Stimulated activated CD4-positive, alpha-beta T cell treated with anti-CD3 and anti-CD28 coated beads, Interleukin-2, amount 100 ng/mL, for 24 hours (primary cell): ENCODE data around the gene C2orf80.
"Not testable (repeated sequence)": the region's sequence is repeated elsewhere in the genome, so short reads cannot be mapped to it uniquely, and the experiment has no call there.

Experiments used
- DNase-seq, 2 donors: peaks; one replicate each; pipeline ENCODE4 v3.0.0-alpha.2; 2020

The C2orf80 gene

DNA sequence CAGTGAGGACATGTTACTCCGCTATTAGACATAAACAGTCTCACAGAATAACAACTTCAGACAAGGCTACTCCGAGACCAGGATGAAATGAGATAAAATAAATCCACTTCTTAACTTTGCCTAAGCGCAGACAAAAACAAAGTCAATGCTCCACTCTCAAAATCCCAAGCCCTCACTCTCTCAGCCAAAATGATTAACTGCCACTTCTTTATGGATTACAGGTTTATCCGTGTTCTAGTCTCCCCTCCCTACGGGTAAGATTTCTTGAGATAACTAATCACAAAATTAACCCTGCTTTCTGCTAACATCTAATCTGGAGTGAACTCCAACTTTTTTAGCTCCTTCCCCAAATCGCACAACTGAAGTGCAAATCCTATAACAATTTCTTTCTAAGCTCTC, 59.1 kb downstream of the C2orf80 start:
- no peak for DNase-seq

- DNase-seq, result no peak
Observed at GRCh38 chr2:208129744-208130711, 59.8 kb downstream of the C2orf80 start, which contains the start of gene CRYGC. CRYGC (minus strand) TSS chr2:208129828; CDS start chr2:208129792, 36 bp downstream.

DNA sequence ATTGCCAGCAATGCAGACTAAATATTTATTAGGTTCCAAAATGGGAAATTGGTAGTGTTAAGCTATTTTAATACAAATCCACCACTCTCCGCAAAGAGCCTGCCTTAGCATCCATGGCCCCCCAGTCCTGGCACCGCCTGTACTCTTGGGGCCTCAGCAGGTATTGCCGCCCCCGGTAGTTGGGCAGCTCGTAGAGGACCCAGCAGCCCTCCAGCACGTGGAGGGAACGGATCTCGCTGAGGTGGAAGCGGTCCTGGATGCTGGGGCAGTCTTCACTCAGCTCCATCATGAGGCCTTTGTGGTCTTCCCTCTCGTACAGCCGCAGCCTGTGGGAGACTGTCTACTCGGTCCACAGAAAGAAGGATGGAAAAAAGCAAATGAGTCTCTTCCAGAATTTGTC, 61.7 kb downstream of the C2orf80 start:
- DNase-seq, result no peak

DNA sequence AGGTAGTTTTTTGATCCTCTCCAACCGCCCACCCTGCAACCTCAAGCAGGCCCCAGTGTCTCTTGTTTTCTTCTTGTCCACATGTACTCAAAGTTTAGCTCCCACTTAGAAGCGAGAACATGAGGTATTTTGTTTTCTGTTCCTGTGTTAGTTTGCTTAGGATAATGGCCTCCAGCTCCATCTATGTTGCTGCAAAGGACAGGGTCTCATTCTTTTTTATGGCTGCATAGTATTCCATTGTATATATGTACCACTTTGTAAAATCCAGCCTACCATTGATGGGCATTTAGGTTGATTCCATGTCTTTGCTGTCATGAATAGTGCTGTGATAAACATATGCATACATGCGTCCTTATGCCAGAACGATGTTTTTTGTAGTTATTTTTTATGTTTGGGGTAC, 62.7 kb downstream of the C2orf80 start:
- no peak for DNase-seq

- no peak for DNase-seq
Observed at GRCh38 chr2:208125251-208125650, 64.6 kb downstream of the C2orf80 start.

DNA sequence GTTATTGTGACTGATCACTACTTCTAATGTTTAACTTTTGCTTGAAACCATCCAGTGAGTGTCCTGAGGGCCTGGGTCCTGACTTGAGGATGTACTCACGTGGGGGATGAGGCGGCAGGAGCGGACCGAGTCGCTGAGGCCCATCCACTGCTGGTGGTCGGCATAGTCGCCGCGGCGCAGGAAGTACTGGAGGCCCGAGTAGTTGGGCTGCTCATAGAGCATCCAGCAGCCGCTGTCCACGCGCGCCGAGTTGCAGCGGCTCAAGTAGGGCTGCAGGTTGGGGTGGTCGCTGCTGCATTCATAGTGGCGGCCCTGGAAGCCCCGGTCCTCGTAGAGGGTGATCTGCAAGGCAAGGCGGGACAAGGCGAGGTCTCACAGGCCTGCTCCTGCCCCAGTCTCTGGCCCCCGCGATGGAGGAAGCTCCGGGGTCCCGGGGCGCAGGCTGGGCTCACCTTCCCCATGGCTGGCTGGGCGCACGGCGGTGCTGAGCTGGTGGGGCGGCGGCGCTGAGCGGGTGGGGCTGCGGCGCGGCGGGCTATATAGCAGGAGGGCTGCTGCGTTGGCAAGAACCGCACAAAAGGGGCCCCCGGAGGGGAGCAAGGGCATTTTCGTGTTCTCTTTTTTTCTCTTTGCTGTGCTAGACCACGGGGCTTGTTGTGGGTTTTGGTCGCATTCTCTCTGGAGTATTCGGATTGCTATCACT, 65.7 kb downstream of the C2orf80 start, which contains the start of gene CRYGD:
Gene CRYGD (minus strand): TSS at position 512 of the 703 bp plus-strand sequence. CDS start 51 bp downstream, at position 461.
- peak in 1 of 2 donors; percentile 9 for DNase-seq

DNA sequence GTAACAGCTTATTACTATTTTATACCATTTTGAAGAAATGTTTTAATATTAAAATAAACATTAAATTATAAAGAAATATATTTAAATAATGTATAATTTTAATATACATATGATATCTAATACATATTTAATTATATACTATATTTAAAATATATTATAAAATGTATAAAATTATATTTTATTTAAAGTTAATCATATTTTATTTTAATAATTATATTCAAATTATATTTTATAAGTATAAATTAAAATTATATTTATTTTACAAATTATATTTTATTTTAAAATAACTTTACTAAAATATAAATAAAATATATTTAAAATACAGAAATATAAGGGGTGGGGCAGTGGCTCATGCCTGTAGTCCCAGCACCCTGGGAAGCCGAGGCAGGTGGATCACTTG, 67.6 kb downstream of the C2orf80 start:
- DNase-seq, result no peak

GRCh38 chr2:208118918-208119317, 70.9 kb downstream of the C2orf80 start:
- DNase-seq, result no peak

DNA sequence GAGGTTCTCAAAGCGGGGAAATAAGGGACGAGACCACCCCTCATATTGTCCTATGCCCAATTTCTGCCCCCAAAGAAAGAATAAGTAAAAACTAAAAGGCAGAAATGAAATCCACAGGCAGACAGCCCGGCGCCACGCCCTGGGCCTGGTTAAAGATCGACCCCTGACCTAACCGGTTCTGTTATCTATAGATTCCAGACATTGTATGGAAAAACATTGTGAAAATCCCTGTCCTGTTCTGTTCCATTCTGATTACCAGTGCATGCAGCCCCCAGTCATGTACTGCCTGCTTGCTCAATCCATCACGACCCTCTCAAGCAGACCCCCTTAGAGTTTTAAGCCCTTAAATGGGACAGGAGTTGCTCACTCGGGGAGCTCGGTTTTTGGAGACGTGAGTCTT, 72.4 kb downstream of the C2orf80 start:
- not testable (repeated sequence) for DNase-seq
